Prostate gland (tissue), 1 donor: ENCODE data around the gene PUS1.

Experiments used
- POLR2A ChIP-seq: fragments of 450-650 bp; IDR thresholded peaks from one replicate; pipeline ENCODE4 v1.6.1; 2016; ENCODE audit warnings: antibody characterized with exemption, mild to moderate bottlenecking
- POLR2AphosphoS5 ChIP-seq: sonication (generic); formaldehyde crosslinking; IDR thresholded peaks from one replicate; pipeline ENCODE4 v1.6.1; 2017; ENCODE audit warnings: antibody characterized with exemption

DNA sequence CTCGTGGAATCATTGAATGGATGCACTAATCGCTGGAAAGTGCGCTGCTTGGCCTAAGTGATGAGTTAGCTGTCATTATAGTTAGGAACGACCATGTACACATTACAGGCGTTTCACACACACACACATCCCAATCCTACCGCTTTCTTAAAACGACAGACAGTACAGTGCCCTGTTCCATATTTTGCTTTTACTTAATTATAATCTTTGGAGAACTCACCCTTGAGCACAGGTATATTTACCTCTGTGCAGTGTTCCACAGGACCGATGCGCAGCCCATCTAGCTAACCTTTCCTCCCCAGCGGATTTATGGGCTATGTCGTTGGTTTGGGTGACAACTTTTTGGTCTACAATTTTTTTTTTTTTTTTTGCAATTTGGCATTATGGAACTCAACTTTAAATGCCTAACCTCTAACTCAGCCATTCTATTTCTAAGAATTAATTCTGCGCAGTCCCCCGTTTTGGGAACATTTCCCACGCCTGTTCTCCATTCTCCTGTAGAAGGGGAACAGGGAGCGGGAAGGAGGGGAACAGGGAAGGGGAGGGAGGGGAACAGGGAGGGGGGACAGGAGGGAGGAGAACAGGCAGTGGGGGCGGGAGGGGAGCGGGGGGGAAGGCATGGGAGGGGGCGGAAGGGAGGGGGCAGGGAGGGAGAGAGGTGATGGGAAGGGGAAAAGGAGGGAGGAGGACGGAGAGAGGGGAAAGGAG lies 35.3 kb upstream of the PUS1 start:
- TF ChIP-seq POLR2AphosphoS5 (no peak), POLR2A (no peak)
